ENCODE measurements around the gene DOCK4. TPM values are rescaled to one million over a fixed set of nuclear protein-coding genes. Genes with fewer than 3 reads are reported as not detected.
"Not testable (repeated sequence)": the region's sequence is repeated elsewhere in the genome, so short reads cannot be mapped to it uniquely, and the experiment has no call there.

The DOCK4 gene
- total RNA-seq, 1 experiment from 2014 or later, result 12.7 TPM

- peak; percentile 53 for DNase-seq (ENCODE audit: low read depth, low spot score)
- in situ Hi-C loops (cut with HindIII; ENCODE audit: low pct_unique_long_range_greater_than_20kb, low sequenced_read_pairs), result no loop called here
Measured at GRCh38 chr7:111954056-111954455, 252.1 kb downstream of the DOCK4 start.

GRCh38 chr7:111953611-111954010 lies 252.6 kb downstream of the DOCK4 start:
- in situ Hi-C loops (cut with HindIII; ENCODE audit: low pct_unique_long_range_greater_than_20kb, low sequenced_read_pairs), result no loop called here
- peak; percentile 91 for DNase-seq (ENCODE audit: low read depth, low spot score)

GRCh38 chr7:111952783-111953182 lies 253.4 kb downstream of the DOCK4 start:
- in situ Hi-C loops (cut with HindIII; ENCODE audit: low pct_unique_long_range_greater_than_20kb, low sequenced_read_pairs), result no loop called here
- no peak for DNase-seq (ENCODE audit: low read depth, low spot score)

- in situ Hi-C loops (cut with HindIII; ENCODE audit: low pct_unique_long_range_greater_than_20kb, low sequenced_read_pairs), result no loop called here
- DNase-seq (ENCODE audit: low read depth, low spot score), result no peak
Measured at GRCh38 chr7:111951052-111951451, 255.1 kb downstream of the DOCK4 start.

- in situ Hi-C loops (cut with HindIII; ENCODE audit: low pct_unique_long_range_greater_than_20kb, low sequenced_read_pairs), result no loop called here
- DNase-seq (ENCODE audit: low read depth, low spot score), result no peak
Measured at GRCh38 chr7:111942450-111943081, 263.6 kb downstream of the DOCK4 start.

- DNase-seq (ENCODE audit: low read depth, low spot score), result no peak
- in situ Hi-C loops (cut with HindIII; ENCODE audit: low pct_unique_long_range_greater_than_20kb, low sequenced_read_pairs), result no loop called here
Measured at GRCh38 chr7:111937163-111937562, 269.0 kb downstream of the DOCK4 start.

GRCh38 chr7:111933609-111934008 lies 272.6 kb downstream of the DOCK4 start:
- no peak for DNase-seq (ENCODE audit: low read depth, low spot score)
- in situ Hi-C loops (cut with HindIII; ENCODE audit: low pct_unique_long_range_greater_than_20kb, low sequenced_read_pairs), result no loop called here

GRCh38 chr7:111931958-111932357 lies 274.2 kb downstream of the DOCK4 start:
- in situ Hi-C loops (cut with HindIII; ENCODE audit: low pct_unique_long_range_greater_than_20kb, low sequenced_read_pairs), result no loop called here
- DNase-seq (ENCODE audit: low read depth, low spot score), result peak; percentile 100

GRCh38 chr7:111931016-111931517 lies 275.1 kb downstream of the DOCK4 start:
- peak; percentile 100 for DNase-seq (ENCODE audit: low read depth, low spot score)
- in situ Hi-C loops (cut with HindIII; ENCODE audit: low pct_unique_long_range_greater_than_20kb, low sequenced_read_pairs), result no loop called here

GRCh38 chr7:111929264-111929663 lies 276.9 kb downstream of the DOCK4 start:
- DNase-seq (ENCODE audit: low read depth, low spot score), result no peak
- in situ Hi-C loops (cut with HindIII; ENCODE audit: low pct_unique_long_range_greater_than_20kb, low sequenced_read_pairs), result no loop called here

- in situ Hi-C loops (cut with HindIII; ENCODE audit: low pct_unique_long_range_greater_than_20kb, low sequenced_read_pairs), result no loop called here
- no peak for DNase-seq (ENCODE audit: low read depth, low spot score)
Measured at GRCh38 chr7:111927353-111928019, 278.7 kb downstream of the DOCK4 start.

GRCh38 chr7:111920329-111920728 lies 285.9 kb downstream of the DOCK4 start:
- DNase-seq (ENCODE audit: low read depth, low spot score), result no peak
- in situ Hi-C loops (cut with HindIII; ENCODE audit: low pct_unique_long_range_greater_than_20kb, low sequenced_read_pairs), result no loop called here

- in situ Hi-C loops (cut with HindIII; ENCODE audit: low pct_unique_long_range_greater_than_20kb, low sequenced_read_pairs), result no loop called here
- DNase-seq (ENCODE audit: low read depth, low spot score), result peak; percentile 55
Measured at GRCh38 chr7:111919631-111920179, 286.5 kb downstream of the DOCK4 start.

GRCh38 chr7:111919164-111919563 lies 287.0 kb downstream of the DOCK4 start:
- DNase-seq (ENCODE audit: low read depth, low spot score), result no peak
- in situ Hi-C loops (cut with HindIII; ENCODE audit: low pct_unique_long_range_greater_than_20kb, low sequenced_read_pairs), result no loop called here

GRCh38 chr7:111918461-111918860 lies 287.7 kb downstream of the DOCK4 start:
- DNase-seq (ENCODE audit: low read depth, low spot score), result no peak
- in situ Hi-C loops (cut with HindIII; ENCODE audit: low pct_unique_long_range_greater_than_20kb, low sequenced_read_pairs), result no loop called here

- in situ Hi-C loops (cut with HindIII; ENCODE audit: low pct_unique_long_range_greater_than_20kb, low sequenced_read_pairs); DNase-seq (ENCODE audit: low read depth, low spot score): not testable (repeated sequence)
Measured at GRCh38 chr7:111917404-111917803, 288.8 kb downstream of the DOCK4 start.

GRCh38 chr7:111914291-111914690 lies 291.9 kb downstream of the DOCK4 start:
- DNase-seq (ENCODE audit: low read depth, low spot score), result no peak
- in situ Hi-C loops (cut with HindIII; ENCODE audit: low pct_unique_long_range_greater_than_20kb, low sequenced_read_pairs), result no loop called here

- in situ Hi-C loops (cut with HindIII; ENCODE audit: low pct_unique_long_range_greater_than_20kb, low sequenced_read_pairs), result no loop called here
- DNase-seq (ENCODE audit: low read depth, low spot score), result no peak
Measured at GRCh38 chr7:111911166-111911961, 294.8 kb downstream of the DOCK4 start.
